PC-9 (cell line): ENCODE data around the gene MFNG. TPM values are rescaled to one million over a fixed set of nuclear protein-coding genes. Genes with fewer than 3 reads are reported as not detected.

Experiments
- BruUV-seq: library from RNA; stranded (reverse); fragments of 400-500 nt; replicated peaks from 2 replicates; lab custom pipeline; 2021; lab: Mats Ljungman, UMichigan
- CTCF ChIA-PET: fragments of 300-600 bp; sonication (Branson Sonifier 250); formaldehyde crosslinking; loops from one replicate; lab custom pipeline; 2022; ENCODE audit warnings: antibody characterized with exemption; lab: Charles Lee
- POLR2A ChIA-PET: fragments of 300-600 bp; sonication (Branson Sonifier 250); formaldehyde crosslinking; loops from one replicate; lab custom pipeline; 2022; ENCODE audit warnings: antibody characterized with exemption; ENCODE audit not compliant: unreplicated experiment; lab: Charles Lee
- DNase-seq, 2 experiments: peaks; one replicate each; pipeline versions ENCODE4 v3.0.0 to v3.0.0-alpha.2; 2015 to 2022; ENCODE audit warnings: mixed read lengths in 1 of 2
- H2AFZ ChIP-seq: fragments of 200-600 bp; sonication (generic); 2 replicates; pipeline ENCODE4 v1.8.1; 2017; ENCODE audit warnings: antibody characterized with exemption
- H3F3A ChIP-seq: fragments of 200-600 bp; sonication (generic); 2 replicates; pipeline ENCODE4 v1.8.1; 2017; ENCODE audit warnings: antibody characterized with exemption, mild to moderate bottlenecking, low read depth; ENCODE audit not compliant: insufficient read depth
- H3K27ac ChIP-seq: fragments of 200-600 bp; sonication (generic); 2 replicates; pipeline ENCODE4 v1.6.1; 2016; ENCODE audit warnings: mixed run types
- H3K27me3 ChIP-seq: fragments of 200-600 bp; sonication (generic); 2 replicates; pipeline ENCODE4 v1.6.1; 2016; ENCODE audit warnings: low read depth, mixed run types; ENCODE audit not compliant: insufficient read depth
- H3K36me3 ChIP-seq: fragments of 200-600 bp; sonication (generic); 2 replicates; pipeline ENCODE4 v1.6.1; 2016; ENCODE audit warnings: low read depth, mixed run types
- H3K4me1 ChIP-seq: fragments of 200-600 bp; sonication (generic); replicated peaks from 2 replicates; pipeline ENCODE4 v1.6.1; 2016; ENCODE audit warnings: mixed run types; ENCODE audit not compliant: insufficient read depth
- H3K4me2 ChIP-seq: fragments of 200-600 bp; sonication (generic); 2 replicates; pipeline ENCODE4 v1.6.1; 2017; ENCODE audit warnings: mixed run types
- H3K4me3 ChIP-seq: fragments of 200-600 bp; sonication (generic); 2 replicates; pipeline ENCODE4 v1.6.1; 2016; ENCODE audit warnings: mixed run types
- H3K79me2 ChIP-seq: fragments of 200-600 bp; sonication (generic); 2 replicates; pipeline ENCODE4 v1.6.1; 2017; ENCODE audit warnings: low read depth, mixed run types
- H3K9me2 ChIP-seq: fragments of 200-600 bp; sonication (generic); 2 replicates; pipeline ENCODE4 v1.8.1; 2017; ENCODE audit warnings: mild to moderate bottlenecking; ENCODE audit not compliant: insufficient read depth
- H3K9me3 ChIP-seq: fragments of 200-600 bp; sonication (generic); 2 replicates; pipeline ENCODE4 v1.8.1; 2016; ENCODE audit warnings: low read depth; ENCODE audit not compliant: insufficient read depth
- H4K20me1 ChIP-seq: fragments of 200-600 bp; sonication (generic); 2 replicates; pipeline ENCODE4 v1.8.1; 2017; ENCODE audit not compliant: insufficient read depth
- CTCF ChIP-seq: fragments of 200-600 bp; sonication (generic); conservative IDR thresholded peaks from 2 replicates; pipeline ENCODE4 v1.6.1; 2017; ENCODE audit warnings: mixed run types, antibody characterized with exemption, mild to moderate bottlenecking, moderate library complexity
- EZH2 ChIP-seq: fragments of 200-600 bp; sonication (generic); IDR thresholded peaks from 2 replicates; pipeline ENCODE4 v1.8.0; 2017; ENCODE audit warnings: antibody characterized with exemption, low read depth
- intact Hi-C: fragments of 100-400 bp; cut with micrococcal nuclease; formaldehyde crosslinking; loops from one replicate; pipeline ENCODE4 v1.10.0; 2022; ENCODE audit not compliant: unreplicated experiment
- total RNA-seq: library from RNA; stranded (reverse); gene quantifications from 2 replicates; pipeline ENCODE4 v1.2.3, GENCODE V29; 2021

The MFNG gene
- total RNA-seq, 1 experiment from 2014 or later = 28.1 TPM

- no peaks in the 10 kb centered on the region for H3K9me2 ChIP-seq
- H3K4me1 ChIP-seq = peaks cover 16% of the 10 kb centered on the region
- H3K79me2 ChIP-seq = no peaks in the 10 kb centered on the region
- intact Hi-C loops = no loop called here
- no peak for DNase-seq
- TF ChIP-seq CTCF = no peak
- no peak for TF ChIP-seq EZH2
- no peaks in the 10 kb centered on the region for H4K20me1 ChIP-seq
- peaks cover 21% of the 10 kb centered on the region for H3F3A ChIP-seq
- H3K27me3 ChIP-seq = no peaks in the 10 kb centered on the region
- H3K4me3 ChIP-seq = no peak overlapping the region
- H3K36me3 ChIP-seq = no peaks in the 10 kb centered on the region
- ChIA-PET CTCF (no interaction called here), POLR2A (no interaction called here)
- H2AFZ ChIP-seq = no peak overlapping the region
- H3K9me3 ChIP-seq = peaks cover 24% of the 10 kb centered on the region
- BruUV-seq = no TSS peak
- no peak overlapping the region for H3K27ac ChIP-seq
- H3K4me2 ChIP-seq = no peak overlapping the region
Observed at GRCh38 chr22:37435970-37436603, 50.1 kb downstream of the MFNG start.

- no TSS peak for BruUV-seq
- H3K4me2 ChIP-seq = no peak overlapping the region
- no peaks in the 10 kb centered on the region for H3K36me3 ChIP-seq
- intact Hi-C loops = no loop called here
- H3K9me3 ChIP-seq = peaks cover 20% of the 10 kb centered on the region
- H3F3A ChIP-seq = peaks cover 32% of the 10 kb centered on the region
- TF ChIP-seq EZH2 (no peak), CTCF (no peak)
- no peaks in the 10 kb centered on the region for H3K27me3 ChIP-seq
- no peaks in the 10 kb centered on the region for H3K79me2 ChIP-seq
- DNase-seq = no peak
- no peaks in the 10 kb centered on the region for H4K20me1 ChIP-seq
- H3K4me3 ChIP-seq = no peak overlapping the region
- H3K4me1 ChIP-seq = peaks cover 35% of the 10 kb centered on the region
- ChIA-PET POLR2A (no interaction called here), CTCF (no interaction called here)
- H3K27ac ChIP-seq = no peak overlapping the region
- H2AFZ ChIP-seq = no peak overlapping the region
- H3K9me2 ChIP-seq = no peaks in the 10 kb centered on the region
Observed at GRCh38 chr22:37433786-37434185, 52.4 kb downstream of the MFNG start.

GRCh38 chr22:37432708-37433054, 53.5 kb downstream of the MFNG start:
- ChIA-PET POLR2A (interaction anchor here (0.7 kb wide), 1 partner anchor 45 kb away, joined by 4 read pairs; no protein-coding TSS in a partner anchor), CTCF (interaction anchor here (0.7 kb wide), 1 partner anchor 25 kb away, joined by 3 read pairs; no protein-coding TSS in a partner anchor)
- peaks cover 20% of the 10 kb centered on the region for H3K9me3 ChIP-seq
- peak overlapping the region; percentile 91 for H3K27ac ChIP-seq
- intact Hi-C loops = loop anchor here (1.0 kb wide), 2 partner anchors 23 to 104 kb away; no protein-coding TSS in a partner anchor
- H3K27me3 ChIP-seq = no peaks in the 10 kb centered on the region
- no peak overlapping the region for H3K4me2 ChIP-seq
- TF ChIP-seq CTCF = no peak
- TF ChIP-seq EZH2 = no peak
- no peaks in the 10 kb centered on the region for H3K79me2 ChIP-seq
- peaks cover 40% of the 10 kb centered on the region for H3K4me1 ChIP-seq
- no peaks in the 10 kb centered on the region for H3K36me3 ChIP-seq
- BruUV-seq = TSS peak; percentile 29
- H4K20me1 ChIP-seq = no peaks in the 10 kb centered on the region
- DNase-seq = no peak
- no peak overlapping the region; the same call in 1 of the 2 replicates for H3K4me3 ChIP-seq
- H3K9me2 ChIP-seq = no peaks in the 10 kb centered on the region
- peaks cover 42% of the 10 kb centered on the region for H3F3A ChIP-seq
- no peak overlapping the region for H2AFZ ChIP-seq
